Endothelial cell (in vitro differentiated cells): ENCODE results near the gene ADAM12. TPM values are rescaled to one million over a fixed set of nuclear protein-coding genes. Genes with fewer than 3 reads are reported as not detected.

Experiments used
- DNase-seq: peaks from one replicate; pipeline ENCODE4 v3.0.0; 2021; ENCODE audit warnings: low spot score
- H3K27ac Mint-ChIP-seq: one replicate; pipeline ENCODE4 v1.8.0; 2021; ENCODE audit warnings: mixed read lengths, inconsistent platforms; ENCODE audit not compliant: unreplicated experiment
- H3K27me3 Mint-ChIP-seq: one replicate; pipeline ENCODE4 v1.8.0; 2021; ENCODE audit warnings: mild to moderate bottlenecking, moderate library complexity, mixed read lengths, inconsistent platforms; ENCODE audit not compliant: unreplicated experiment
- H3K36me3 Mint-ChIP-seq: one replicate; pipeline ENCODE4 v1.8.0; 2021; ENCODE audit warnings: mild to moderate bottlenecking, low read depth, mixed read lengths, inconsistent platforms; ENCODE audit not compliant: unreplicated experiment
- H3K4me1 Mint-ChIP-seq: one replicate; pipeline ENCODE4 v1.8.0; 2021; ENCODE audit warnings: mild to moderate bottlenecking, mixed read lengths, inconsistent platforms; ENCODE audit not compliant: unreplicated experiment
- H3K4me3 Mint-ChIP-seq: one replicate; pipeline ENCODE4 v1.8.0; 2021; ENCODE audit warnings: mild to moderate bottlenecking, mixed read lengths, inconsistent platforms; ENCODE audit not compliant: unreplicated experiment
- H3K9me3 Mint-ChIP-seq: one replicate; pipeline ENCODE4 v1.8.0; 2021; ENCODE audit warnings: mixed read lengths, inconsistent platforms; ENCODE audit not compliant: unreplicated experiment
- total RNA-seq: library from RNA; stranded (reverse); fragmentation: NEBNext Ultra II Directional; extraction: Animal tissue kit (Norgen Biotek cat#: 25700); gene quantifications from one replicate; pipeline ENCODE4 v1.2.1, GENCODE V29; 2021; ENCODE audit not compliant: unreplicated experiment
- TF ChIP-seq, protein P1 (sequence below): fragments of 200-600 bp; sonication (generic); IDR thresholded peaks from one replicate; pipeline ENCODE4 v1.5.0; 2021; ENCODE audit warnings: antibody characterized with exemption; ENCODE audit not compliant: unreplicated experiment

ADAM12 gene
- total RNA-seq, 1 donor from 2014 or later: 9.0 TPM

DNA sequence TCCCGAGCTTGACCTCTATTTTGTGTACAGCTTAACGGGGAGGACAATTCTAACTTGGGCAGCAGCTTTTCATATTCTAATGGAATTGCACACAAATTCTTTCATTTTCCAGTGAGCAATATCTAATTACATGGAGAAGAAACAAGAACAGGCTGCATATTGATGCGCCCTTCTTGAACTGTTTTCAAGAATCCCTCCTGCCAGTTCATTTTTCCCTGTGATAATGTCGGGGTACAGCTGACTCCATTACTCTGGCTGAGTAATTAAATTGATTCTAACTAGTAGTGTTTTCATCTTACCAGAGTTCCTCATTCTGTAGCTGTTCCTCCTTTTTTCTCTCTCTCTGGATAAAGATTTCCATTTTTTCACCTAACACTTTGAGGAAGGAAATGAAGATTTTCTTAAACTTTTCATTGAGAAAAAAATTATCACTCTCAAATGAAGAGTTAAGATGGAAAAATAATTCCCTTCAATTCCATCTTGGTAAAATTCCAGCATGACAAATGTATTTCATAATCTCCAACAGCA, 301.1 kb downstream of the ADAM12 start:
- Mint-ChIP-seq H3K36me3 (no peaks in the 10 kb centered on the region), H3K27me3 (peaks cover 1% of the 10 kb centered on the region), H3K27ac (no peak overlapping the region), H3K4me3 (no peak overlapping the region), H3K4me1 (peaks cover 2% of the 10 kb centered on the region), H3K9me3 (no peaks in the 10 kb centered on the region)
- TF ChIP-seq, protein P1, sequence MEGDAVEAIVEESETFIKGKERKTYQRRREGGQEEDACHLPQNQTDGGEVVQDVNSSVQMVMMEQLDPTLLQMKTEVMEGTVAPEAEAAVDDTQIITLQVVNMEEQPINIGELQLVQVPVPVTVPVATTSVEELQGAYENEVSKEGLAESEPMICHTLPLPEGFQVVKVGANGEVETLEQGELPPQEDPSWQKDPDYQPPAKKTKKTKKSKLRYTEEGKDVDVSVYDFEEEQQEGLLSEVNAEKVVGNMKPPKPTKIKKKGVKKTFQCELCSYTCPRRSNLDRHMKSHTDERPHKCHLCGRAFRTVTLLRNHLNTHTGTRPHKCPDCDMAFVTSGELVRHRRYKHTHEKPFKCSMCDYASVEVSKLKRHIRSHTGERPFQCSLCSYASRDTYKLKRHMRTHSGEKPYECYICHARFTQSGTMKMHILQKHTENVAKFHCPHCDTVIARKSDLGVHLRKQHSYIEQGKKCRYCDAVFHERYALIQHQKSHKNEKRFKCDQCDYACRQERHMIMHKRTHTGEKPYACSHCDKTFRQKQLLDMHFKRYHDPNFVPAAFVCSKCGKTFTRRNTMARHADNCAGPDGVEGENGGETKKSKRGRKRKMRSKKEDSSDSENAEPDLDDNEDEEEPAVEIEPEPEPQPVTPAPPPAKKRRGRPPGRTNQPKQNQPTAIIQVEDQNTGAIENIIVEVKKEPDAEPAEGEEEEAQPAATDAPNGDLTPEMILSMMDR: no peak
- no peak for DNase-seq

DNA sequence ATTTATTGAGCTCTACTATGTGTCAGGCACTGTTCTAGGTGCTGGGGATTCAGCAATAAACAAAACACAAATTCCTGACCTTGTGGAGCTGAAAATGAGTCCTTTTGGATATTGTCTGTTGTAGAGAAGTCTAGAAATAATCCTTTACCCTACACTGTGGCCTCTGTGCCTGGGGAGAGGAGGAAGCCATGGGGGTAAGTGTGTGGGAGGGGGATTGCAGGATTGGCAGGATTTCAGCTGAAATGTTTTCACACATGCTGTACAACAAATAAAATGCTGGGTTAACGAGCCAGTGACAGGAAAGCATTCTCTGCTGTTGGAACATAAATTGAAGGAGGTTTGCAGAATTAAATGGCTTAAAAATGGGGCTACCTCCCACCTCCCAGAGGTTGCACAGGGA, 302.5 kb downstream of the ADAM12 start:
- Mint-ChIP-seq H3K27ac (no peak overlapping the region), H3K4me1 (peaks cover 6% of the 10 kb centered on the region)

DNA sequence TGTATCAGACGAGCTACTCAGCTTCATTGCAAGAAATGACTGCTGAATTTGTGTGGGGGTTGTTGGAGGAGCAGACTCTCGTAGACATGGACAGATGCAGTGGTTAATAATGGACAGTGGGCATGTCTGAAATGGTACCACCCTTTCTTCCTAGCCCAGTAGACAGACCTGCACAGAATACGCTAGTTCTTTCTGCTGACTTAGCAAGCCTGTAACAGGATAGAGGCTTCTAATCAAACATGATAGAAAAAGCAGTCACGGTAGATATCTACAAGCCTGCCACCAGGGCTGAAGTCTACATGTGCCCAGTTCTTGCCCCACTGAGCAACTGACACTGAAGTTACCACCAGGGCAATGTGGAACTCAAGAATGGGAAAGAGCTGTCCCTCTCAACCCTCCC, 303.9 kb downstream of the ADAM12 start:
- Mint-ChIP-seq H3K27me3 (peaks cover 1% of the 10 kb centered on the region), H3K36me3 (no peaks in the 10 kb centered on the region), H3K4me3 (no peak overlapping the region), H3K9me3 (no peaks in the 10 kb centered on the region), H3K4me1 (peaks cover 7% of the 10 kb centered on the region), H3K27ac (no peak overlapping the region)
- DNase-seq: no peak
- TF ChIP-seq, protein P1: no peak

More for the DNA sequence above, 302.5 kb downstream of the ADAM12 start:
- Mint-ChIP-seq H3K4me3 (no peak overlapping the region), H3K9me3 (no peaks in the 10 kb centered on the region), H3K27me3 (peaks cover 1% of the 10 kb centered on the region), H3K36me3 (no peaks in the 10 kb centered on the region)
- no peak for DNase-seq
- TF ChIP-seq, protein P1: no peak

DNA sequence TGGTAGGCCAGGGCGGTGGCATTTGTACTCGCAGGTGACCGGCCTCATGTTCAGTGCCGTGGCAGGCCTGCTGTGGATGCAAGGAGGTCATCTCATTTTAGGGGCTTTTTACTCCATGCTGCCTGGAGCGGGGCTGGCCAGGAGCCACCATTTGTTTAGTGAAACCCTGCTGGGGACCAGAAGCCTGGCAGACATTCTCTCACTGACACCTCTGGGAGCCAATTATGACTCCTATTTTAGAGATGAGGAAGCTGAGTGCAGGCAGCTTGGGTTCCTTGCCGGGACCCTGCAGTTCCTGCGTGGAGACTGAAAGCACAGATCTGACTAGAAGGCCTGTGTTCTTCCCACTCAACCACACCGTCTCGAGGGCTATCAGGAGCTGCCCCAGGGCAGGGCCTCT, 305.3 kb downstream of the ADAM12 start:
- H3K36me3 Mint-ChIP-seq: no peaks in the 10 kb centered on the region
- no peak overlapping the region for H3K4me3 Mint-ChIP-seq
- H3K4me1 Mint-ChIP-seq: peaks cover 6% of the 10 kb centered on the region
- no peak overlapping the region for H3K27ac Mint-ChIP-seq
- no peaks in the 10 kb centered on the region for H3K9me3 Mint-ChIP-seq
- peaks cover 3% of the 10 kb centered on the region for H3K27me3 Mint-ChIP-seq
- TF ChIP-seq, protein P1: no peak
- no peak for DNase-seq

DNA sequence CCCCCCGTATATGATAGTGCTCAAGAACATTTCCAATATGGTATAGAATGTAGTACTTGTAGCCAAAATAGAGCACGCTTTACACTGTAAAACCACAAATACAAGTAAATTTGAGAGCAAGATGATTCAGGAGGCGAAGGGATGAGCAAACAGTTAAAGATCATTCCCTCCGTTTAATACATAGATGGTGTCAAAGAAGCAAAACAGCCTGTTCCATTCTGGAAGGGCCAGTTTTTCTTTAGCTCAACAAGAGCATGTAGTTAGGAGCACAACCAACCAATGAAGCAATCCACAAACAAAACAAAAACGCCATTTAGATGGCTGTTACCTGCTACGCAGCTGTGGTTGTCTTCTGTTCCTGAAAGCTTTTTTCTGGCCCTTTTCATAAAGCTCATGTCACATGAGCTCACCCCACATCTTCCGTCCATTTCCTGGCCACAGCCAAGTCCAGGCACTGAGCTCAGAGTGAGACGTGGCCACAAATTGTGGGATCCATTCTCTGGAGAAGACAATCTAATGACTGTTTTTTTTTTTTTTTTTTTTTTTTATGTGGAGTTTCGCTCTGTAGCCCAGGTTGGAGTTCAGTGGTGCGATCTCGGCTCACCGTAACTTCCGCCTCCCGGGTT, 306.3 kb downstream of the ADAM12 start:
- Mint-ChIP-seq H3K36me3 (no peaks in the 10 kb centered on the region), H3K4me1 (peaks cover 5% of the 10 kb centered on the region), H3K27ac (no peak overlapping the region), H3K4me3 (no peak overlapping the region), H3K9me3 (no peaks in the 10 kb centered on the region), H3K27me3 (peaks cover 3% of the 10 kb centered on the region)
- TF ChIP-seq, protein P1: no peak
- no peak for DNase-seq
